ENCODE data around the gene TSPAN5. TPM values are rescaled to one million over a fixed set of nuclear protein-coding genes. Genes with fewer than 3 reads are reported as not detected.

Gene TSPAN5
- total RNA-seq, 1 donor from 2014 or later: 61.4 TPM

DNA sequence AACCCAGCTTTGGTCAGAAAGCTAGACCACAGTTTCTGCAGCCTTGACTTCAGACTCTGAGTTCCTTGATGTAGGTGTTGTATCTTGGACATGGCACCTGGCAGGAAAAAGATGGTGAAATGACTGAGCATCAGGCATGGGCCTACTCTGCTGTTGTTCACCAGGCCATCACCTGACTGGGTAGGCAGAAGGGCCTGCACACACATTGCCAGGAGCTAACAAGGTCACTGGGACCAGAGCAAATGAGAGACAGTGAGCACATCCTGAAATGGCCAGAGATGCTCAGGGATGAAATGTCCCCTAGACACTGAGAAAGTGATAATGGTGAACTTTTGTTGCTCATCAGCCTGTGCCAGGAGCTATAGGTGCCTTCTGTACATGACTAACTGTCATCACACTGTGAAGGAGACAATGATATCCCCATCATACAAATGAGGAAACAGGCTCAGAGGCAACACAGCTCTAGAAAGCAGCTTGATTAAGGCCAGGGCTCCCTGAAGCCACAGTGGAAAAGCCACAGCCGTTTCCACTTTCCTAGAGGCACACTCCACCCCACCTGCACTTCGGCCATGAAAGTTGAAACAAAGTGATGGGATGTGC is 128.3 kb downstream of the TSPAN5 start:
- Mint-ChIP-seq H3K4me1 (ENCODE audit: low read depth, unreplicated experiment) (peaks cover 43% of the 10 kb centered on the region), H3K36me3 (ENCODE audit: low read depth, unreplicated experiment) (peaks cover 3% of the 10 kb centered on the region), H3K27ac (ENCODE audit: unreplicated experiment) (no peak overlapping the region), H3K9me3 (ENCODE audit: unreplicated experiment) (peaks cover 5% of the 10 kb centered on the region), H3K27me3 (ENCODE audit: low read depth, unreplicated experiment) (no peaks in the 10 kb centered on the region), H3K4me3 (ENCODE audit: unreplicated experiment) (no peak overlapping the region)
- Histone ChIP-seq H2AFZ (ENCODE audit: low read depth, low read length) (no peak overlapping the region), H3K4me2 (ENCODE audit: low read length) (no peak overlapping the region), H4K20me1 (ENCODE audit: insufficient read depth, low read length) (no peaks in the 10 kb centered on the region), H3K27me3 (ENCODE audit: insufficient read depth, low read length) (no peaks in the 10 kb centered on the region), H3K9ac (ENCODE audit: low read length) (no peak overlapping the region), H3K36me3 (ENCODE audit: insufficient read depth, low read length) (no peaks in the 10 kb centered on the region), H3K79me2 (ENCODE audit: insufficient read depth, low read length) (peaks cover 58% of the 10 kb centered on the region), H3K27ac (ENCODE audit: low read depth, low read length) (no peak overlapping the region), H3K9me3 (ENCODE audit: insufficient read depth, low read depth, low read length) (no peaks in the 10 kb centered on the region), H3K4me1 (ENCODE audit: insufficient read depth, low read length) (peaks cover 3% of the 10 kb centered on the region), H3K4me3 (ENCODE audit: insufficient read depth, low read depth, low read length) (no peak overlapping the region)
- DNase-seq (ENCODE audit: low read depth) (no peak), FAIRE-seq (no peak)
- no peak for TF ChIP-seq CTCF (IDR thresholded peaks at IDR 0.05; ENCODE audit: insufficient read depth, low read depth, low read length)
- no peak for TF ChIP-seq EZH2 (IDR thresholded peaks at IDR 0.05; ENCODE audit: insufficient read depth, low read length)

DNA sequence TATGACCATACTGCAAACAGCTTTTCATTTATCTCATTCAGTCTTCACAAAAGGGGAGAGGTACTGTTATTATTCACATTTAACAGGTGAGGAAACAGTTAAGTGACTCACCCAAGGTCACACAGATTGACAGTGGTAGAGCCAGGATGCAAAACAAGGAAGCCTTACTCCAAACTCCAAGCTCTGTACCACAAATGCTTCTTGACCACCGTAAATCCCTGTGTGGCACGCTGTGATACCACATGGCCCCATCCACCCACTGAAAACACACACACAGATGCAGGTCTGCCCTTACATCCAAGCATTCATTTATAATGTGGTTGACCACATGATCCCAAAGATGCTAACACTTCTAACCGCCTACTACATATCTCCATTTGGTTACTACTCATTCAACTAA is 129.5 kb downstream of the TSPAN5 start:
- H2AFZ ChIP-seq (ENCODE audit: low read depth, low read length): no peak overlapping the region
- no peaks in the 10 kb centered on the region for H4K20me1 ChIP-seq (ENCODE audit: insufficient read depth, low read length)
- H3K9ac ChIP-seq (ENCODE audit: low read length): no peak overlapping the region
- TF ChIP-seq EZH2 (IDR thresholded peaks at IDR 0.05; ENCODE audit: insufficient read depth, low read length): no peak
- TF ChIP-seq CTCF (IDR thresholded peaks at IDR 0.05; ENCODE audit: insufficient read depth, low read depth, low read length): no peak
- Mint-ChIP-seq H3K36me3 (ENCODE audit: low read depth, unreplicated experiment) (peaks cover 3% of the 10 kb centered on the region), H3K4me3 (ENCODE audit: unreplicated experiment) (no peak overlapping the region), H3K27ac (ENCODE audit: unreplicated experiment) (peak overlapping the region; percentile 17), H3K27me3 (ENCODE audit: low read depth, unreplicated experiment) (no peaks in the 10 kb centered on the region), H3K9me3 (ENCODE audit: unreplicated experiment) (peaks cover 5% of the 10 kb centered on the region), H3K4me1 (ENCODE audit: low read depth, unreplicated experiment) (peaks cover 55% of the 10 kb centered on the region)
- H3K9me3 ChIP-seq (ENCODE audit: insufficient read depth, low read depth, low read length): no peaks in the 10 kb centered on the region
- peak; percentile 17 for FAIRE-seq
- no peak overlapping the region for H3K4me3 ChIP-seq (ENCODE audit: insufficient read depth, low read depth, low read length)
- peaks cover 14% of the 10 kb centered on the region for H3K4me1 ChIP-seq (ENCODE audit: insufficient read depth, low read length)
- H3K4me2 ChIP-seq (ENCODE audit: low read length): no peak overlapping the region
- H3K79me2 ChIP-seq (ENCODE audit: insufficient read depth, low read length): peaks cover 70% of the 10 kb centered on the region
- no peak overlapping the region for H3K27ac ChIP-seq (ENCODE audit: low read depth, low read length)
- DNase-seq (ENCODE audit: low read depth): peak; percentile 93
- H3K27me3 ChIP-seq (ENCODE audit: insufficient read depth, low read length): no peaks in the 10 kb centered on the region
- no peaks in the 10 kb centered on the region for H3K36me3 ChIP-seq (ENCODE audit: insufficient read depth, low read length)

DNA sequence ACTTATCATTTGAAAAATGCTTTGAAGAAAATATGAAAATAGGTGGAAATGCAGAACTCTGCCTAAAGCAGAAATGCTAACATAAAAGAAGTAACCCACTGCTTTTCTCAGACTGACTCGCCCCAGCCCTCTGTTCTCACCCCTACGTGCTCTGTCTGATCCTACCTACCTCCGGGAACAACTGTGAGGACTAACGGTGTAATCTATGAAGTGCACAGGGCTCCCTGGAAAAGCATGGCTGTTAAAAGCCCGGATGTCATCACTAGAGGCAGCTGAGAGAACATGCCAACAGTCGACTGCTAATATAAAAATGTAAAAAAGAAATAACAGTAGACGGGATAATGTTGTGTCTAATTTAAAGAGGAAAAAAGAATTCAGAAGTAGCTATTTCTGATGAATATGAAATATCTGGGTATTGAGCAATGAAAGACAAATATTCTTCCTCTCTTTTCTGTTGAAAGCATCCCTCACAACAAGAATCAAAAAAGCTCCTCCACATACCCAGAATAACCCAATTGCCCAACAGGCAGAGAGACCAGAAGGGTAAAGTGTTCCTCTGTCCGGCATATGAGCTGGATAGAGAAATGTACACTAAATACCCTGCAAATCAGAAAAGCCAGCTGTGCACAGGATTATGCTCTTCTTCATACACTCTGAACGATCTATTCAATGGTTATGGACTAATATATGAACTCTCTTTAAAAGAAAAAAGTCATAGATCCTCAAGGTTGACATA is 130.7 kb downstream of the TSPAN5 start:
- Mint-ChIP-seq H3K4me3 (ENCODE audit: unreplicated experiment) (no peak overlapping the region), H3K27me3 (ENCODE audit: low read depth, unreplicated experiment) (no peaks in the 10 kb centered on the region), H3K27ac (ENCODE audit: unreplicated experiment) (peak overlapping the region; percentile 72), H3K9me3 (ENCODE audit: unreplicated experiment) (peaks cover 5% of the 10 kb centered on the region), H3K4me1 (ENCODE audit: low read depth, unreplicated experiment) (peaks cover 63% of the 10 kb centered on the region), H3K36me3 (ENCODE audit: low read depth, unreplicated experiment) (peaks cover 3% of the 10 kb centered on the region)
- Histone ChIP-seq H2AFZ (ENCODE audit: low read depth, low read length) (no peak overlapping the region), H3K9me3 (ENCODE audit: insufficient read depth, low read depth, low read length) (no peaks in the 10 kb centered on the region), H3K79me2 (ENCODE audit: insufficient read depth, low read length) (peaks cover 73% of the 10 kb centered on the region), H3K4me1 (ENCODE audit: insufficient read depth, low read length) (peaks cover 25% of the 10 kb centered on the region), H3K27me3 (ENCODE audit: insufficient read depth, low read length) (no peaks in the 10 kb centered on the region), H3K4me2 (ENCODE audit: low read length) (no peak overlapping the region), H3K36me3 (ENCODE audit: insufficient read depth, low read length) (no peaks in the 10 kb centered on the region), H3K27ac (ENCODE audit: low read depth, low read length) (peak overlapping the region; percentile 19), H3K4me3 (ENCODE audit: insufficient read depth, low read depth, low read length) (no peak overlapping the region), H3K9ac (ENCODE audit: low read length) (peak overlapping the region; percentile 34), H4K20me1 (ENCODE audit: insufficient read depth, low read length) (no peaks in the 10 kb centered on the region)
- no peak for TF ChIP-seq CTCF (IDR thresholded peaks at IDR 0.05; ENCODE audit: insufficient read depth, low read depth, low read length)
- TF ChIP-seq EZH2 (IDR thresholded peaks at IDR 0.05; ENCODE audit: insufficient read depth, low read length): no peak
- no peak for DNase-seq (ENCODE audit: low read depth)
- no peak for FAIRE-seq
